Measurements from ENCODE around the gene LRIF1. TPM values are rescaled to one million over a fixed set of nuclear protein-coding genes. Genes with fewer than 3 reads are reported as not detected.
"Not testable (repeated sequence)": the region's sequence is repeated elsewhere in the genome, so short reads cannot be mapped to it uniquely, and the experiment has no call there.

The LRIF1 gene
- total RNA-seq (ENCODE audit: unreplicated experiment): 19.9 TPM
- long read RNA-seq, transcript LRIF1-202 (3 exons, 1,796 nt): major isoform, 6 of 9 reads
- long read RNA-seq, partial matches to known transcripts: 2 of 9 reads
- long read RNA-seq, other reads (novel, unspliced or antisense): 0 of 9 reads

- Mint-ChIP-seq H3K36me3 (ENCODE audit: low read depth, unreplicated experiment) (peaks cover 18% of the 10 kb centered on the region), H3K4me1 (ENCODE audit: unreplicated experiment) (peaks cover 20% of the 10 kb centered on the region), H3K9me3 (ENCODE audit: unreplicated experiment) (peaks cover 14% of the 10 kb centered on the region), H3K27ac (ENCODE audit: unreplicated experiment) (peak within 1 kb of the TSS; percentile 95), H3K27me3 (ENCODE audit: unreplicated experiment) (peaks cover 5% of the 10 kb centered on the region), H3K4me3 (ENCODE audit: unreplicated experiment) (peak within 1 kb of the TSS; percentile 98)
- peak; percentile 33 for TF ChIP-seq CTCF (IDR thresholded peaks at IDR 0.05; ENCODE audit: unreplicated experiment)
- DNase-seq (ENCODE audit: low spot score): peak; percentile 99
Observed at GRCh38 chr1:110963691-110964454, at the start of gene LRIF1. LRIF1 (minus strand) TSS chr1:110963922; CDS start chr1:110963688, 234 bp downstream.

- H3K27me3 Mint-ChIP-seq (ENCODE audit: unreplicated experiment): peaks cover 1% of the 10 kb centered on the region
- DNase-seq (ENCODE audit: low spot score): no peak
- no peak for TF ChIP-seq CTCF (IDR thresholded peaks at IDR 0.05; ENCODE audit: unreplicated experiment)
Observed at GRCh38 chr1:111008031-111008430, 44.3 kb upstream of the LRIF1 start.

GRCh38 chr1:111006556-111006955 lies 42.8 kb upstream of the LRIF1 start:
- TF ChIP-seq CTCF (IDR thresholded peaks at IDR 0.05; ENCODE audit: unreplicated experiment): no peak
- H3K27me3 Mint-ChIP-seq (ENCODE audit: unreplicated experiment): peaks cover 1% of the 10 kb centered on the region
- H3K27ac Mint-ChIP-seq (ENCODE audit: unreplicated experiment): no peak overlapping the region
- H3K4me1 Mint-ChIP-seq (ENCODE audit: unreplicated experiment): no peaks in the 10 kb centered on the region
- H3K4me3 Mint-ChIP-seq (ENCODE audit: unreplicated experiment): no peak overlapping the region
- H3K36me3 Mint-ChIP-seq (ENCODE audit: low read depth, unreplicated experiment): no peaks in the 10 kb centered on the region
- H3K9me3 Mint-ChIP-seq (ENCODE audit: unreplicated experiment): no peaks in the 10 kb centered on the region
- no peak for DNase-seq (ENCODE audit: low spot score)

More at GRCh38 chr1:111008031-111008430, 44.3 kb upstream of the LRIF1 start:
- Mint-ChIP-seq H3K4me3 (ENCODE audit: unreplicated experiment) (no peak overlapping the region), H3K27ac (ENCODE audit: unreplicated experiment) (no peak overlapping the region), H3K36me3 (ENCODE audit: low read depth, unreplicated experiment) (no peaks in the 10 kb centered on the region), H3K4me1 (ENCODE audit: unreplicated experiment) (no peaks in the 10 kb centered on the region), H3K9me3 (ENCODE audit: unreplicated experiment) (no peaks in the 10 kb centered on the region)

- H3K27me3 Mint-ChIP-seq (ENCODE audit: unreplicated experiment); H3K4me3 Mint-ChIP-seq (ENCODE audit: unreplicated experiment); DNase-seq (ENCODE audit: low spot score); H3K4me1 Mint-ChIP-seq (ENCODE audit: unreplicated experiment); H3K36me3 Mint-ChIP-seq (ENCODE audit: low read depth, unreplicated experiment); H3K27ac Mint-ChIP-seq (ENCODE audit: unreplicated experiment); H3K9me3 Mint-ChIP-seq (ENCODE audit: unreplicated experiment): not testable (repeated sequence)
Observed at GRCh38 chr1:110999607-111000006, 35.9 kb upstream of the LRIF1 start.

- H3K36me3 Mint-ChIP-seq (ENCODE audit: low read depth, unreplicated experiment); H3K27me3 Mint-ChIP-seq (ENCODE audit: unreplicated experiment); H3K4me3 Mint-ChIP-seq (ENCODE audit: unreplicated experiment); H3K4me1 Mint-ChIP-seq (ENCODE audit: unreplicated experiment); H3K27ac Mint-ChIP-seq (ENCODE audit: unreplicated experiment); H3K9me3 Mint-ChIP-seq (ENCODE audit: unreplicated experiment); DNase-seq (ENCODE audit: low spot score): not testable (repeated sequence)
- peak; percentile 26 for TF ChIP-seq CTCF (IDR thresholded peaks at IDR 0.05; ENCODE audit: unreplicated experiment)
Observed at GRCh38 chr1:110992329-110992728, 28.6 kb upstream of the LRIF1 start.

- H3K9me3 Mint-ChIP-seq (ENCODE audit: unreplicated experiment); H3K36me3 Mint-ChIP-seq (ENCODE audit: low read depth, unreplicated experiment): not testable (repeated sequence)
Observed at GRCh38 chr1:110991295-110991694, 27.6 kb upstream of the LRIF1 start.

More at GRCh38 chr1:110991295-110991694, 27.6 kb upstream of the LRIF1 start:
- H3K4me1 Mint-ChIP-seq (ENCODE audit: unreplicated experiment); DNase-seq (ENCODE audit: low spot score); H3K4me3 Mint-ChIP-seq (ENCODE audit: unreplicated experiment); H3K27me3 Mint-ChIP-seq (ENCODE audit: unreplicated experiment); H3K27ac Mint-ChIP-seq (ENCODE audit: unreplicated experiment): not testable (repeated sequence)

All from endothelial cell (in vitro differentiated cells).